Measurements from ENCODE around the gene ATP2B3. TPM values are rescaled to one million over a fixed set of nuclear protein-coding genes. Genes with fewer than 3 reads are reported as not detected.

The ATP2B3 gene
- total RNA-seq, 1 experiment from 2014 or later = not detected

GRCh38 chrX:153557618-153558355 is 40.3 kb downstream of the ATP2B3 start:
- no peak for DNase-seq (ENCODE audit: unreplicated experiment)
- BruUV-seq (replicated peaks) = no TSS peak
- Mint-ChIP-seq H3K27me3 (ENCODE audit: insufficient read depth, unreplicated experiment) (no peaks in the 10 kb centered on the region), H3K4me3 (ENCODE audit: unreplicated experiment) (no peak overlapping the region), H3K27ac (ENCODE audit: low read depth, unreplicated experiment) (no peak overlapping the region), H3K9me3 (ENCODE audit: unreplicated experiment) (no peaks in the 10 kb centered on the region), H3K36me3 (ENCODE audit: insufficient read depth, unreplicated experiment) (peaks cover 6% of the 10 kb centered on the region), H3K4me1 (ENCODE audit: insufficient read depth, unreplicated experiment) (no peaks in the 10 kb centered on the region)
- POLR2A ChIA-PET = no interaction called here
- CTCF ChIA-PET = interaction anchor here (0.7 to 0.9 kb wide), 2 partner anchors 19 to 24 kb away, joined by 3 to 5 read pairs; no protein-coding TSS in a partner anchor
- TF ChIP-seq, protein P1, sequence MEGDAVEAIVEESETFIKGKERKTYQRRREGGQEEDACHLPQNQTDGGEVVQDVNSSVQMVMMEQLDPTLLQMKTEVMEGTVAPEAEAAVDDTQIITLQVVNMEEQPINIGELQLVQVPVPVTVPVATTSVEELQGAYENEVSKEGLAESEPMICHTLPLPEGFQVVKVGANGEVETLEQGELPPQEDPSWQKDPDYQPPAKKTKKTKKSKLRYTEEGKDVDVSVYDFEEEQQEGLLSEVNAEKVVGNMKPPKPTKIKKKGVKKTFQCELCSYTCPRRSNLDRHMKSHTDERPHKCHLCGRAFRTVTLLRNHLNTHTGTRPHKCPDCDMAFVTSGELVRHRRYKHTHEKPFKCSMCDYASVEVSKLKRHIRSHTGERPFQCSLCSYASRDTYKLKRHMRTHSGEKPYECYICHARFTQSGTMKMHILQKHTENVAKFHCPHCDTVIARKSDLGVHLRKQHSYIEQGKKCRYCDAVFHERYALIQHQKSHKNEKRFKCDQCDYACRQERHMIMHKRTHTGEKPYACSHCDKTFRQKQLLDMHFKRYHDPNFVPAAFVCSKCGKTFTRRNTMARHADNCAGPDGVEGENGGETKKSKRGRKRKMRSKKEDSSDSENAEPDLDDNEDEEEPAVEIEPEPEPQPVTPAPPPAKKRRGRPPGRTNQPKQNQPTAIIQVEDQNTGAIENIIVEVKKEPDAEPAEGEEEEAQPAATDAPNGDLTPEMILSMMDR (IDR thresholded peaks at IDR 0.05; ENCODE audit: unreplicated experiment) = no peak
- intact Hi-C loops (cut with micrococcal nuclease) = loop anchor here (5.0 kb wide), 1 partner anchor 110 kb away; no protein-coding TSS in a partner anchor

DNA sequence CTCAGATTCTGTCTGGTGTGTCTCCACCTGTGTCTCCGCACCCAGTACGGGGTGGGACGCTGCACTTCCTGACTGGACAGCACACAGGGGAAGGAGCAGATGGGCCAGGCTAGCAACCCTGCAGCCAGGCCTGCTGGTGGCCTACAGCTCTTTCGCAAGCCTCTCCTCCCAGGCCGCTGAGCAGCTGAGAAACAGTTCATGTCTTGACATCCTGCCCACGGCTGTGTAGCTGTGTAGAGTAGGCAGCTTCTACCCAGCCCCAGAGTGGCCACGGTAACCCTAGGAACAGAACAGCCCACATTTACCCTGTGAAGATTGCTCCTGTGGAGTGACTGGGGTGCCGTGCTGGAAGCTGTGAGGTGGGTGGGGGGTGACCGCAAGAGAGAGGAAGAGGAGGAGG is 42.6 kb downstream of the ATP2B3 start:
- Mint-ChIP-seq H3K4me1 (ENCODE audit: insufficient read depth, unreplicated experiment) (no peaks in the 10 kb centered on the region), H3K36me3 (ENCODE audit: insufficient read depth, unreplicated experiment) (no peaks in the 10 kb centered on the region), H3K27ac (ENCODE audit: low read depth, unreplicated experiment) (no peak overlapping the region), H3K27me3 (ENCODE audit: insufficient read depth, unreplicated experiment) (no peaks in the 10 kb centered on the region), H3K4me3 (ENCODE audit: unreplicated experiment) (no peak overlapping the region), H3K9me3 (ENCODE audit: unreplicated experiment) (no peaks in the 10 kb centered on the region)
- ChIA-PET CTCF (interaction anchor here (0.6 to 1.9 kb wide), 4 partner anchors 20 to 1391 kb away, joined by 3 to 11 read pairs (median 5); no protein-coding TSS in a partner anchor), POLR2A (no interaction called here)
- no peak for DNase-seq (ENCODE audit: unreplicated experiment)
- intact Hi-C loops (cut with micrococcal nuclease) = loop anchor here (5.0 kb wide), 1 partner anchor 107 kb away; no protein-coding TSS in a partner anchor
- no TSS peak for BruUV-seq (replicated peaks)
- TF ChIP-seq, protein P1 (IDR thresholded peaks at IDR 0.05; ENCODE audit: unreplicated experiment) = no peak

- H3K4me3 Mint-ChIP-seq (ENCODE audit: unreplicated experiment) = no peak overlapping the region
- H3K9me3 Mint-ChIP-seq (ENCODE audit: unreplicated experiment) = no peaks in the 10 kb centered on the region
- intact Hi-C loops (cut with micrococcal nuclease) = no loop called here
- no peaks in the 10 kb centered on the region for H3K36me3 Mint-ChIP-seq (ENCODE audit: insufficient read depth, unreplicated experiment)
- CTCF ChIA-PET = interaction anchor here (0.6 to 1.9 kb wide), 3 partner anchors 20 to 608 kb away, joined by 4 to 11 read pairs (median 6); no protein-coding TSS in a partner anchor
- POLR2A ChIA-PET = no interaction called here
- no peak overlapping the region for H3K27ac Mint-ChIP-seq (ENCODE audit: low read depth, unreplicated experiment)
- TF ChIP-seq, protein P1 (IDR thresholded peaks at IDR 0.05; ENCODE audit: unreplicated experiment) = no peak
- no peaks in the 10 kb centered on the region for H3K4me1 Mint-ChIP-seq (ENCODE audit: insufficient read depth, unreplicated experiment)
- no peaks in the 10 kb centered on the region for H3K27me3 Mint-ChIP-seq (ENCODE audit: insufficient read depth, unreplicated experiment)
- DNase-seq (ENCODE audit: unreplicated experiment) = no peak
- BruUV-seq (replicated peaks) = no TSS peak
Measured at GRCh38 chrX:153560466-153560865, 43.0 kb downstream of the ATP2B3 start.

DNA sequence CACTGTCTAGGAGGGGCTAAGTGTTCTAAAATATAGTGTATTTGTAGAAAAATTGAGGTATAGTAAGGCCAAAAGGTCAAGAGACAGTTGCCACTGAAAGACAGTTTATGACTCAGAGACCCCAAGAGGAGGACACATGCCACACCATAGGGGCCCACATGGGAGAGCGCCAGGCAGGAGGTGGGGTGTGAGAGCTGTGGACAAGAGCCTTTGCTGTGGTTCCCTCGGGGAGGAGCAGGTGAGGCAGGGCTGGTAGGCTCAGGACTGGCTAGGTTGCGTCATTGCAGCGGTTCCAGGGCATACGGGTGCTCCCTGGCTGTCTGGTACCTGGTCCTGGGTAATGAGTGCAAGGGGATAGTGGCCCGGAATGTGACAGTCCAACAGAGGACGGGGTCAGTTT is 43.9 kb downstream of the ATP2B3 start:
- no peak overlapping the region for H3K4me3 Mint-ChIP-seq (ENCODE audit: unreplicated experiment)
- no peaks in the 10 kb centered on the region for H3K27me3 Mint-ChIP-seq (ENCODE audit: insufficient read depth, unreplicated experiment)
- BruUV-seq (replicated peaks) = no TSS peak
- no peaks in the 10 kb centered on the region for H3K9me3 Mint-ChIP-seq (ENCODE audit: unreplicated experiment)
- ChIA-PET CTCF (no interaction called here), POLR2A (no interaction called here)
- no peak overlapping the region for H3K27ac Mint-ChIP-seq (ENCODE audit: low read depth, unreplicated experiment)
- DNase-seq (ENCODE audit: unreplicated experiment) = no peak
- H3K36me3 Mint-ChIP-seq (ENCODE audit: insufficient read depth, unreplicated experiment) = no peaks in the 10 kb centered on the region
- no peaks in the 10 kb centered on the region for H3K4me1 Mint-ChIP-seq (ENCODE audit: insufficient read depth, unreplicated experiment)
- TF ChIP-seq, protein P1 (IDR thresholded peaks at IDR 0.05; ENCODE audit: unreplicated experiment) = no peak
- intact Hi-C loops (cut with micrococcal nuclease) = no loop called here
